ENCODE measurements around the gene PCLO. TPM values are rescaled to one million over a fixed set of nuclear protein-coding genes. Genes with fewer than 3 reads are reported as not detected.

The PCLO gene
- total RNA-seq, 4 donors from 2014 or later, result 4.9 to 7.4 (median 6.1) TPM

- Histone ChIP-seq H3K9me3 (peaks cover 8% of the 10 kb centered on the region), H3K36me3 (no peaks in the 10 kb centered on the region), H3K27ac (no peak overlapping the region), H3K4me3 (no peak overlapping the region), H3K27me3 (no peaks in the 10 kb centered on the region), H3K4me1 (no peaks in the 10 kb centered on the region)
- no peak for DNase-seq (ENCODE audit: low spot score in 2 of 2)
- TF ChIP-seq CTCF (IDR thresholded peaks at IDR 0.05) (no peak), POLR2AphosphoS5 (IDR thresholded peaks at IDR 0.05) (no peak), POLR2A (IDR thresholded peaks at IDR 0.05) (no peak), EP300 (IDR thresholded peaks at IDR 0.05) (no peak)
- WGBS, result 85% methylated on average over 3 of the region's 3 CpGs
Observed at GRCh38 chr7:83118347-83119025, 44.2 kb downstream of the PCLO start.

- WGBS, result 79% methylated on average over 2 of the region's 2 CpGs
- H3K4me1 ChIP-seq, result no peaks in the 10 kb centered on the region
- no peaks in the 10 kb centered on the region for H3K27me3 ChIP-seq
- no peaks in the 10 kb centered on the region for H3K36me3 ChIP-seq
- TF ChIP-seq POLR2AphosphoS5 (IDR thresholded peaks at IDR 0.05) (no peak), CTCF (IDR thresholded peaks at IDR 0.05) (no peak), EP300 (IDR thresholded peaks at IDR 0.05) (no peak), POLR2A (IDR thresholded peaks at IDR 0.05) (no peak)
- H3K4me3 ChIP-seq, result no peak overlapping the region
- no peak for DNase-seq (ENCODE audit: low spot score in 2 of 2)
- H3K27ac ChIP-seq, result no peak overlapping the region
- H3K9me3 ChIP-seq, result peaks cover 2% of the 10 kb centered on the region
Observed at GRCh38 chr7:83117466-83117865, 45.2 kb downstream of the PCLO start.

GRCh38 chr7:83111391-83111790 is 51.3 kb downstream of the PCLO start:
- TF ChIP-seq EP300 (IDR thresholded peaks at IDR 0.05) (no peak), POLR2A (IDR thresholded peaks at IDR 0.05) (no peak)
- H3K27me3 ChIP-seq, result no peaks in the 10 kb centered on the region
- no peaks in the 10 kb centered on the region for H3K9me3 ChIP-seq
- no peaks in the 10 kb centered on the region for H3K4me1 ChIP-seq
- H3K36me3 ChIP-seq, result no peaks in the 10 kb centered on the region
- H3K4me3 ChIP-seq, result no peak overlapping the region
- WGBS, result 52% methylated on average over 2 of the region's 2 CpGs
- no peak overlapping the region for H3K27ac ChIP-seq
- no peak for DNase-seq (ENCODE audit: low spot score in 2 of 2)

- H3K9me3 ChIP-seq, result no peaks in the 10 kb centered on the region
- no peaks in the 10 kb centered on the region for H3K27me3 ChIP-seq
- no peak overlapping the region for H3K4me3 ChIP-seq
- H3K4me1 ChIP-seq, result no peaks in the 10 kb centered on the region
- 66% methylated on average over 2 of the region's 2 CpGs for WGBS
- DNase-seq (ENCODE audit: low spot score in 2 of 2), result no peak
- no peak for TF ChIP-seq CTCF (IDR thresholded peaks at IDR 0.05)
- TF ChIP-seq EP300 (IDR thresholded peaks at IDR 0.05), result no peak
- no peak for TF ChIP-seq POLR2AphosphoS5 (IDR thresholded peaks at IDR 0.05)
- no peak for TF ChIP-seq POLR2A (IDR thresholded peaks at IDR 0.05)
- H3K27ac ChIP-seq, result no peak overlapping the region
- H3K36me3 ChIP-seq, result no peaks in the 10 kb centered on the region
Observed at GRCh38 chr7:83109352-83109751, 53.3 kb downstream of the PCLO start.

- no peak for DNase-seq (ENCODE audit: low spot score in 2 of 2)
- H3K36me3 ChIP-seq, result no peaks in the 10 kb centered on the region
- no peaks in the 10 kb centered on the region for H3K4me1 ChIP-seq
- H3K27ac ChIP-seq, result no peak overlapping the region
- 38% methylated on average over 2 of the region's 2 CpGs for WGBS
- H3K27me3 ChIP-seq, result no peaks in the 10 kb centered on the region
- H3K4me3 ChIP-seq, result no peak overlapping the region
- TF ChIP-seq POLR2A (IDR thresholded peaks at IDR 0.05) (no peak), CTCF (IDR thresholded peaks at IDR 0.05) (no peak), POLR2AphosphoS5 (IDR thresholded peaks at IDR 0.05) (no peak), EP300 (IDR thresholded peaks at IDR 0.05) (no peak)
- H3K9me3 ChIP-seq, result no peaks in the 10 kb centered on the region
Observed at GRCh38 chr7:83105948-83106347, 56.7 kb downstream of the PCLO start.

GRCh38 chr7:83105063-83105462 is 57.6 kb downstream of the PCLO start:
- 89% methylated on average over 1 of the region's 1 CpG for WGBS
- Histone ChIP-seq H3K27ac (no peak overlapping the region), H3K9me3 (no peaks in the 10 kb centered on the region), H3K27me3 (no peaks in the 10 kb centered on the region), H3K4me1 (no peaks in the 10 kb centered on the region), H3K4me3 (no peak overlapping the region), H3K36me3 (no peaks in the 10 kb centered on the region)
- no peak for TF ChIP-seq POLR2AphosphoS5 (IDR thresholded peaks at IDR 0.05)
- no peak for TF ChIP-seq EP300 (IDR thresholded peaks at IDR 0.05)
- TF ChIP-seq CTCF (IDR thresholded peaks at IDR 0.05), result no peak
- TF ChIP-seq POLR2A (IDR thresholded peaks at IDR 0.05), result no peak
- DNase-seq (ENCODE audit: low spot score in 2 of 2), result no peak
